Endothelial cell (in vitro differentiated cells): ENCODE results near the gene CKAP2L. TPM values are rescaled to one million over a fixed set of nuclear protein-coding genes. Genes with fewer than 3 reads are reported as not detected.
"Not testable (repeated sequence)": the region's sequence is repeated elsewhere in the genome, so short reads cannot be mapped to it uniquely, and the experiment has no call there.

Source experiments
- DNase-seq: peaks from one replicate; pipeline ENCODE4 v3.0.0; 2021; ENCODE audit warnings: low spot score
- H3K27ac Mint-ChIP-seq: one replicate; pipeline ENCODE4 v1.8.0; 2021; ENCODE audit warnings: mixed read lengths, inconsistent platforms; ENCODE audit not compliant: unreplicated experiment
- H3K27me3 Mint-ChIP-seq: one replicate; pipeline ENCODE4 v1.8.0; 2021; ENCODE audit warnings: mild to moderate bottlenecking, moderate library complexity, mixed read lengths, inconsistent platforms; ENCODE audit not compliant: unreplicated experiment
- H3K36me3 Mint-ChIP-seq: one replicate; pipeline ENCODE4 v1.8.0; 2021; ENCODE audit warnings: mild to moderate bottlenecking, low read depth, mixed read lengths, inconsistent platforms; ENCODE audit not compliant: unreplicated experiment
- H3K4me1 Mint-ChIP-seq: one replicate; pipeline ENCODE4 v1.8.0; 2021; ENCODE audit warnings: mild to moderate bottlenecking, mixed read lengths, inconsistent platforms; ENCODE audit not compliant: unreplicated experiment
- H3K4me3 Mint-ChIP-seq: one replicate; pipeline ENCODE4 v1.8.0; 2021; ENCODE audit warnings: mild to moderate bottlenecking, mixed read lengths, inconsistent platforms; ENCODE audit not compliant: unreplicated experiment
- H3K9me3 Mint-ChIP-seq: one replicate; pipeline ENCODE4 v1.8.0; 2021; ENCODE audit warnings: mixed read lengths, inconsistent platforms; ENCODE audit not compliant: unreplicated experiment
- total RNA-seq: library from RNA; stranded (reverse); fragmentation: NEBNext Ultra II Directional; extraction: Animal tissue kit (Norgen Biotek cat#: 25700); gene quantifications from one replicate; pipeline ENCODE4 v1.2.1, GENCODE V29; 2021; ENCODE audit not compliant: unreplicated experiment
- TF ChIP-seq, protein P1 (sequence below): fragments of 200-600 bp; sonication (generic); IDR thresholded peaks from one replicate; pipeline ENCODE4 v1.5.0; 2021; ENCODE audit warnings: antibody characterized with exemption; ENCODE audit not compliant: unreplicated experiment

The CKAP2L gene
- total RNA-seq, 1 donor from 2014 or later, result 5.5 TPM

DNA sequence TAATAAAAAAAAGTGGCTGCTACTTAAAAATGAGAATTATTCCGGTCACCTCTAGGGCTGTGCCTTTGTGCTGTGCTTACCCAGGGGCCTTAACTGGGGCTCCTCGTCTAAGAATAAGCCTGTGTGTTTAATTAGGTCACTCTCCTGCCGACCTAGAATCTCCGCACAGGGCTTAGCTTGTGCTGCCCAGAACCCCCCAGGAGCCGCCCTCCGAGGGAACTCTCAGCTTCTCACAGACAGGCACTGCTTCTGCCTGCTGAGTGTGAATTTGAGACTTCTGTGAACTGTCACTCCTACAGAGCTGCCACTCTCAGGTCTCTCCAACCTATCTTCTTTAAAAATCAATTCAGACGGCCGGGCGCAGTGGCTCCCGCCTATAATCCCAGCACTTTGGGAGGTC lies 55.4 kb downstream of the CKAP2L start:
- Mint-ChIP-seq H3K27ac (no peak overlapping the region), H3K36me3 (peaks cover 4% of the 10 kb centered on the region), H3K4me3 (no peak overlapping the region), H3K27me3 (peaks cover 6% of the 10 kb centered on the region), H3K9me3 (peaks cover 3% of the 10 kb centered on the region), H3K4me1 (peaks cover 34% of the 10 kb centered on the region)
- TF ChIP-seq, protein P1, sequence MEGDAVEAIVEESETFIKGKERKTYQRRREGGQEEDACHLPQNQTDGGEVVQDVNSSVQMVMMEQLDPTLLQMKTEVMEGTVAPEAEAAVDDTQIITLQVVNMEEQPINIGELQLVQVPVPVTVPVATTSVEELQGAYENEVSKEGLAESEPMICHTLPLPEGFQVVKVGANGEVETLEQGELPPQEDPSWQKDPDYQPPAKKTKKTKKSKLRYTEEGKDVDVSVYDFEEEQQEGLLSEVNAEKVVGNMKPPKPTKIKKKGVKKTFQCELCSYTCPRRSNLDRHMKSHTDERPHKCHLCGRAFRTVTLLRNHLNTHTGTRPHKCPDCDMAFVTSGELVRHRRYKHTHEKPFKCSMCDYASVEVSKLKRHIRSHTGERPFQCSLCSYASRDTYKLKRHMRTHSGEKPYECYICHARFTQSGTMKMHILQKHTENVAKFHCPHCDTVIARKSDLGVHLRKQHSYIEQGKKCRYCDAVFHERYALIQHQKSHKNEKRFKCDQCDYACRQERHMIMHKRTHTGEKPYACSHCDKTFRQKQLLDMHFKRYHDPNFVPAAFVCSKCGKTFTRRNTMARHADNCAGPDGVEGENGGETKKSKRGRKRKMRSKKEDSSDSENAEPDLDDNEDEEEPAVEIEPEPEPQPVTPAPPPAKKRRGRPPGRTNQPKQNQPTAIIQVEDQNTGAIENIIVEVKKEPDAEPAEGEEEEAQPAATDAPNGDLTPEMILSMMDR, result no peak
- DNase-seq, result no peak

DNA sequence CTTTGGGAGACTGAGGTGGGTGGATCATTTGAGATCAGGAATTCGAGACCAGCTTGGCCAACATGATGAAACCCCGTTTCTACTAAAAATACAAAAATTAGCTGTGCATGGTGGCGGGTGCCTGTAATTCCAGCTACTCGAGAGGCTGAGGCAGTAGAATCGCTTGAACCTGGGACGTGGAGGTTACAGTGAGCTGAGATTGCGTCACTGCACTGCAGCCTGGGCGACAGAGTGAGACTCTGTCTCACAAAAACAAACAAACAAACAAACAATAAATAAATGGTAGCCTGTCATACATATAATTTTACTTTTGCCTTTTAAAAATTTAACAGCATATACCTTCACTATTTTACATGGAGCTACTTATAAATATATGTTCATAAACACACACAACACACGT lies 57.5 kb downstream of the CKAP2L start:
- not testable (repeated sequence) for H3K27me3 Mint-ChIP-seq, H3K36me3 Mint-ChIP-seq, H3K27ac Mint-ChIP-seq, DNase-seq, H3K9me3 Mint-ChIP-seq, H3K4me3 Mint-ChIP-seq
- H3K4me1 Mint-ChIP-seq, result peaks cover 31% of the 10 kb centered on the region

DNA sequence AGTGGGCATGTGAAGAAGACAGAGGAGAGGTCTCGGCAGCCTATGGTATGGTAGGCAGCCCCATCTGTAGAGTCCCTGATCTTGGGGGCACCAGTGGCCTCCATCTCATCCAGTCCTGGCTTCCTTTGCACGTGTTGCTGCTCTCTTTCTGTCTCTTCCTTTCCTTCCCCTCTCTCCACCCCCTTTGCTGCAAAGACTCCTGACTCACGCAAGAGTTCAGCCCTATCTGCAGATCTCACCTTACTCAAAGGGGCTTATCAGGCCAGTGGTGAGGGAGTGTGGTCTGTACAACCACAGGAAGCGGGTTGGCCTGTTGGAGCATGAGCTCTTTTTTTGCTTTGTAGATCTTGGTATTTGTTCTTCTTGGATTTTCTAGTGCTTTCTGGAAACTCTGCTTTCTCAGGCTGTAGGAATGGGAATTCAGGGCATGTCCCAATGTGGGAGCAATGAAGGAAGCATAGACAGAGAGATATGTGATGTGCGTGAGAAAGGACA lies 58.2 kb downstream of the CKAP2L start:
- Mint-ChIP-seq H3K36me3 (peaks cover 3% of the 10 kb centered on the region), H3K4me1 (peaks cover 29% of the 10 kb centered on the region), H3K27me3 (peaks cover 1% of the 10 kb centered on the region), H3K27ac (no peak overlapping the region), H3K4me3 (no peak overlapping the region), H3K9me3 (peaks cover 2% of the 10 kb centered on the region)
- no peak for DNase-seq
- TF ChIP-seq, protein P1, result no peak

DNA sequence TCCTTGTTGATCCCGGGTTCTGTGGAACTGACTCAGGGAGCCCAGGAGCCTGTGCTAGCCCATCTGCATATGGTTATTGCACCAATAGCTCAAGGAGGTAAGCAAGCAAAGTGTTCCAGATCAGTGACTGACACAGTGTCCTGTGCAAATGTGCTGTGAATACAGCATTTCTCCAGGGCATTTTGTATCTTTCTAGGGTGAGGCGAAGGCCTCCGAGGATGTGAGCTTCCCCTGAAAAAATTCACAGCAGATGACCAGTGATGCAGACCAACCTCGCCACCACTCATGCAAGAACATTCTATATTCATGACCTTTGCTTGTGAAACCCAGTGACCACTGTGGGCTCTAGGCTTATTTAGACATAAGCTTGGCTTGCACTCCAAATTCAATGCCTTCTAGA lies 58.8 kb downstream of the CKAP2L start:
- H3K36me3 Mint-ChIP-seq, result no peaks in the 10 kb centered on the region
- DNase-seq, result no peak
- TF ChIP-seq, protein P1, result no peak
- H3K4me1 Mint-ChIP-seq, result peaks cover 24% of the 10 kb centered on the region
- no peaks in the 10 kb centered on the region for H3K27me3 Mint-ChIP-seq
- H3K27ac Mint-ChIP-seq, result no peak overlapping the region
- no peak overlapping the region for H3K4me3 Mint-ChIP-seq
- H3K9me3 Mint-ChIP-seq, result no peaks in the 10 kb centered on the region

GRCh38 chr2:112703684-112704083 lies 60.7 kb downstream of the CKAP2L start:
- DNase-seq, result no peak
- H3K4me1 Mint-ChIP-seq, result peaks cover 22% of the 10 kb centered on the region
- H3K27ac Mint-ChIP-seq, result no peak overlapping the region
- TF ChIP-seq, protein P1, result no peak
- no peaks in the 10 kb centered on the region for H3K9me3 Mint-ChIP-seq
- no peaks in the 10 kb centered on the region for H3K36me3 Mint-ChIP-seq
- no peak overlapping the region for H3K4me3 Mint-ChIP-seq
- H3K27me3 Mint-ChIP-seq, result no peaks in the 10 kb centered on the region
